Measurements from ENCODE around the gene PTPRN2.

The PTPRN2 gene

GRCh38 chr7:158476331-158476932 is 111.2 kb downstream of the PTPRN2 start:
- no peak for DNase-seq (ENCODE audit: low read depth)
- TF ChIP-seq CTCF (IDR thresholded peaks at IDR 0.05; ENCODE audit: low read depth, low read length, missing control alignments) = no peak
- no peak overlapping the region for H3K4me3 ChIP-seq (ENCODE audit: low read depth, low read length)

- H3K4me3 ChIP-seq (ENCODE audit: low read depth, low read length) = no peak overlapping the region
- no peak for TF ChIP-seq CTCF (IDR thresholded peaks at IDR 0.05; ENCODE audit: low read depth, low read length, missing control alignments)
- no peak for DNase-seq (ENCODE audit: low read depth)
Observed at GRCh38 chr7:158475679-158476052, 112.0 kb downstream of the PTPRN2 start.

- TF ChIP-seq CTCF (IDR thresholded peaks at IDR 0.05; ENCODE audit: low read depth, low read length, missing control alignments) = no peak
- H3K4me3 ChIP-seq (ENCODE audit: low read depth, low read length) = no peak overlapping the region
- DNase-seq (ENCODE audit: low read depth) = no peak
Observed at GRCh38 chr7:158475036-158475678, 112.5 kb downstream of the PTPRN2 start.

GRCh38 chr7:158474488-158474887 is 113.1 kb downstream of the PTPRN2 start:
- no peak for TF ChIP-seq CTCF (IDR thresholded peaks at IDR 0.05; ENCODE audit: low read depth, low read length, missing control alignments)
- H3K4me3 ChIP-seq (ENCODE audit: low read depth, low read length) = no peak overlapping the region
- DNase-seq (ENCODE audit: low read depth) = no peak

- no peak for DNase-seq (ENCODE audit: low read depth)
- no peak for TF ChIP-seq CTCF (IDR thresholded peaks at IDR 0.05; ENCODE audit: low read depth, low read length, missing control alignments)
- no peak overlapping the region for H3K4me3 ChIP-seq (ENCODE audit: low read depth, low read length)
Observed at GRCh38 chr7:158473946-158474345, 113.7 kb downstream of the PTPRN2 start.

- H3K4me3 ChIP-seq (ENCODE audit: low read depth, low read length) = no peak overlapping the region
- no peak for DNase-seq (ENCODE audit: low read depth)
- no peak for TF ChIP-seq CTCF (IDR thresholded peaks at IDR 0.05; ENCODE audit: low read depth, low read length, missing control alignments)
Observed at GRCh38 chr7:158473221-158473620, 114.4 kb downstream of the PTPRN2 start.

GRCh38 chr7:158472596-158472995 is 115.0 kb downstream of the PTPRN2 start:
- H3K4me3 ChIP-seq (ENCODE audit: low read depth, low read length) = no peak overlapping the region
- TF ChIP-seq CTCF (IDR thresholded peaks at IDR 0.05; ENCODE audit: low read depth, low read length, missing control alignments) = no peak
- DNase-seq (ENCODE audit: low read depth) = no peak
